Thyroid gland (tissue), 4 donors: Measurements from ENCODE around the gene NT5DC4. TPM values are rescaled to one million over a fixed set of nuclear protein-coding genes. Genes with fewer than 3 reads are reported as not detected.

Source experiments
- DNase-seq, 2 donors: peaks; one replicate each; pipeline ENCODE4 v3.0.0-alpha.2; 2019
- H3K27ac ChIP-seq, 3 donors: fragments of 200-600 bp; sonication (generic); 1 replicate in 2 of 3; 2 replicates in 1 of 3; pipeline ENCODE4 v1.5.1; 2016 to 2019; ENCODE audit warnings: mild to moderate bottlenecking in 1 of 3, moderate library complexity in 1 of 3
- H3K27me3 ChIP-seq: fragments of 200-600 bp; sonication (generic); one replicate; pipeline ENCODE4 v1.5.1; 2019
- H3K36me3 ChIP-seq, 2 donors: fragments of 200-600 bp; sonication (generic); one replicate each; pipeline ENCODE4 v1.5.1; 2016 to 2019
- H3K4me1 ChIP-seq, 2 donors: fragments of 200-600 bp; sonication (generic); one replicate each; pipeline ENCODE4 v1.5.1; 2017 to 2019
- H3K4me3 ChIP-seq, 3 donors: fragments of 200-600 bp; sonication (generic); replicated peaks in 1 of 3; 1 replicate in 2 of 3; 2 replicates in 1 of 3; pipeline ENCODE4 v1.5.1; 2016; ENCODE audit warnings: mild to moderate bottlenecking in 1 of 3
- H3K9me3 ChIP-seq: fragments of 200-600 bp; sonication (generic); one replicate; pipeline ENCODE4 v1.5.1; 2017
- CTCF ChIP-seq, 6 experiments: fragments of 200-600 bp in 3 of 6; fragments of 450-650 bp in 3 of 6; sonication (generic) in 3 of 6; IDR thresholded peaks; one replicate each; pipeline ENCODE4 v1.5.1; 2016 to 2019; ENCODE audit warnings: antibody characterized with exemption in 6 of 6, mild to moderate bottlenecking in 2 of 6, inconsistent platforms in 1 of 6, moderate library complexity in 1 of 6
- POLR2A ChIP-seq, 2 donors: fragments of 450-650 bp; IDR thresholded peaks; one replicate each; pipeline ENCODE4 v1.6.1; 2017; ENCODE audit warnings: antibody characterized with exemption in 2 of 2, mild to moderate bottlenecking in 2 of 2, moderate library complexity in 1 of 2
- WGBS, 2 donors: methylation state at CpG; one replicate each; pipeline ENCODE4 v1.1.5; 2017; 5-methylcytosine and 5-hydroxymethylcytosine counted together
- intact Hi-C: fragments of 100-400 bp; cut with DNase I; formaldehyde crosslinking; loops from one replicate; pipeline ENCODE4 v1.15.1; 2023
- total RNA-seq, 4 donors: library from RNA; depleted of rRNA; stranded (reverse); fragments of >200 nt; gene quantifications; one replicate each; pipeline ENCODE4 v1.2.3, GENCODE V29; 2016

Gene NT5DC4
- not detected for total RNA-seq

DNA sequence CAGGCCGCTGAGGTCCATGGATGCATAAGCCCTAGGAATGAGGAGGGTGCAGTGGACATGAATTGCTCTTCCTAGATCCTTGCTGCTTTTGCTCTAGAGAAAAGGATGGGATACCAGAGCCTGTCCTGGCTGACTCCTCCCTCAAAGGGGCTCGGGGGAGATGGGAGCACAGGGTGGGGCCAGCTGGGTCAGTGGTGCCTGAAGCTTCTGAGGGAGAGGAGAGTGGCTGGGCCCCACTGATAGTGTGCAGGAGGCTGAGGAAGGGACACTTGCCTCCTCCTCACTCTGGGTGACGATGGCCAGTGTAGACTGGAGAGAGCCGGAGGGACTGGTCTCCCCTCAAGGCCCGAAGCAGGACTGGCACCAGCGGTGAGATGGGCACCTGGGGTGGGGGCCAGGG, at the start of gene NT5DC4:
Gene NT5DC4, plus strand, starts transcription at position 236 of the 400 bp plus-strand sequence. Its CDS starts 60 bp downstream, at position 296.
- intact Hi-C loops = loop anchor here (5.0 kb wide), 1 partner anchor 118 kb away; no protein-coding TSS in a partner anchor
- DNase-seq = no peak
- Histone ChIP-seq H3K27ac (no peak within 1 kb of the TSS), H3K9me3 (no peaks in the 10 kb centered on the region), H3K4me3 (no peak within 1 kb of the TSS), H3K4me1 (no peaks in the 10 kb centered on the region), H3K36me3 (no peaks in the 10 kb centered on the region), H3K27me3 (no peaks in the 10 kb centered on the region)
- no peak for TF ChIP-seq CTCF (IDR thresholded peaks at IDR 0.05)
- no peak for TF ChIP-seq POLR2A (IDR thresholded peaks at IDR 0.05)
- 89 to 94% methylated on average over 5 to 6 of the region's 6 CpGs for WGBS, 2 donors

DNA sequence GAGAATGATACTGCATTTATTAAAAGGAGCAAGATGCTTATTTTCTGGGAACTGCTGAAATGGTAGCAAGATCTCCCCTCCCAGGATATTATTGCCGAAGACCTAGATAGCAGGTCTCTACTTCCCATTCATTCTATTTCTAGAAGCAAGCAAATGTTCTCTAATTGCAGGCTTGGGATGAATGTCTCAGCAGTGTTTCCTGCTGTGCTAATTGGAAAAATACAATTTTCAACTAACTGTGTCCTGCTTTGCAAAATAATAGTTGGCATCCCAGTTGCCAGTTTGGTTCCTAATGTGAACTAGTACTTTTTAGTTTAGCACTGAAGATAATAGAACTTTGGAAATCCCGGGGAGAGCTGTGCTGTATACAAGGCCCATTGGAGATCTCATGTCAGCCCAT, 49.0 kb upstream of the NT5DC4 start:
- Histone ChIP-seq H3K27me3 (no peaks in the 10 kb centered on the region), H3K4me1 (no peaks in the 10 kb centered on the region), H3K36me3 (no peaks in the 10 kb centered on the region), H3K27ac (no peak overlapping the region), H3K4me3 (no peak overlapping the region), H3K9me3 (no peaks in the 10 kb centered on the region)
- intact Hi-C loops = no loop called here
- TF ChIP-seq POLR2A (IDR thresholded peaks at IDR 0.05) (no peak), CTCF (IDR thresholded peaks at IDR 0.05) (no peak)
- no peak for DNase-seq
- 77 to 88% methylated on average over 2 of the region's 2 CpGs for WGBS, 2 donors

- TF ChIP-seq CTCF (IDR thresholded peaks at IDR 0.05) = no peak
- no peak for TF ChIP-seq POLR2A (IDR thresholded peaks at IDR 0.05)
- Histone ChIP-seq H3K27ac (no peak overlapping the region), H3K36me3 (no peaks in the 10 kb centered on the region), H3K4me1 (no peaks in the 10 kb centered on the region), H3K4me3 (no peak overlapping the region), H3K27me3 (no peaks in the 10 kb centered on the region), H3K9me3 (no peaks in the 10 kb centered on the region)
- intact Hi-C loops = no loop called here
- DNase-seq = no peak
- 97 to 98% methylated on average over 1 of the region's 1 CpG for WGBS, 2 donors
Observed at GRCh38 chr2:112673008-112673407, 47.8 kb upstream of the NT5DC4 start.

DNA sequence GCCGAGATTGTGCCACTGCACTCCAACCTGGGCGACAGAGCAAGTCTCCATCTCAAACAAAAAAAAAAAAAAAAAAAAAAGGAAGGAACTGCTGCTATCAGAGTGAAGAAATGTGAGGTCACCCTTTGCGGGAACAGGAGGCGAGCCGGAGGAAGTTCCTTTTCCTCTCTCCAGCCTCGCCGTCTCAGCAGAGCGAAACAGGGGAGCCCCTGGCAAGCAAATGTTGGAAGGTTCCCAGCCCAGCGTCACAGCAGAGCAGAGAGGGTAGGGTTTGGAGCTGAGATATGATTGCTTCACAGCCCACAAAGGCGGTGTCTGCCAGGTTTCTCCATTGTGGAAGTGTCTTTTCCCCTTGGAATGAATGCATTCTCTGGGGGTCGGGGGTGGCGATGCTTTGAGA, 46.6 kb upstream of the NT5DC4 start:
- peak; percentile 10 to 33 for DNase-seq
- 60 to 74% methylated on average over 12 of the region's 12 CpGs for WGBS, 2 donors

DNA sequence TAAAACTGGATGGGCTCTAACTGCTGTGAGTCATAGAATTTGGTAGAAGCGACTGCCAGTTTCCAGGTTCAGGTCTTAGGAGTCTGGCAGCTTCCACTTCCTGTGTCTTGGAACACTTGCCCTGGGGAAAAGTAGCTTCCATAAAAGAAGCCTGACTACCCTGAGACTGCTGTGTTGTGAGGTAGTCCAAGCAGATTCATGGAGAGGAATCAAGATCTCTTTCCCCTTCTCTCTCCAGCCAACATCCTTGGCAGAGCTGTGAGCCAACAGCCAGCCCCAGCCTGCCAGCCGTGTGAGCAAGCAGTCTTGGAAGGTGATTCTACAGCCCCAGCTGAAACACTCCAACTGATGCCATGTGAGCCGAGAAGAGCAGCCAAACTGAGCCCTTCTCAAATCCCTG, 41.3 kb upstream of the NT5DC4 start:
- no peak overlapping the region for H3K27ac ChIP-seq

More for the DNA sequence above, 46.6 kb upstream of the NT5DC4 start:
- Histone ChIP-seq H3K27me3 (no peaks in the 10 kb centered on the region), H3K27ac (no peak overlapping the region), H3K36me3 (no peaks in the 10 kb centered on the region), H3K9me3 (no peaks in the 10 kb centered on the region), H3K4me3 (no peak overlapping the region), H3K4me1 (peaks cover 0 to under 1% of the 10 kb centered on the region in 2 donors)
- TF ChIP-seq CTCF (IDR thresholded peaks at IDR 0.05) = no peak
- TF ChIP-seq POLR2A (IDR thresholded peaks at IDR 0.05) = no peak
- intact Hi-C loops = no loop called here

More for the DNA sequence above, 41.3 kb upstream of the NT5DC4 start:
- DNase-seq = peak; percentile 29 to 58
- H3K27me3 ChIP-seq = no peaks in the 10 kb centered on the region
- TF ChIP-seq CTCF (IDR thresholded peaks at IDR 0.05) = no peak
- TF ChIP-seq POLR2A (IDR thresholded peaks at IDR 0.05) = no peak
- peaks cover 0 to 6% of the 10 kb centered on the region in 2 donors for H3K4me1 ChIP-seq
- no peak overlapping the region for H3K4me3 ChIP-seq
- intact Hi-C loops = no loop called here
- WGBS, 2 donors = 30 to 33% methylated on average over 3 of the region's 3 CpGs
- no peaks in the 10 kb centered on the region for H3K9me3 ChIP-seq
- no peaks in the 10 kb centered on the region for H3K36me3 ChIP-seq
